DND-41 (cell line): ENCODE results near the gene PAK4.

Experiments used
- EZH2 ChIP-seq: IDR thresholded peaks from 3 replicates; pipeline ENCODE4 v1.6.1; 2012; ENCODE audit warnings: borderline replicate concordance, low read depth, mild to moderate bottlenecking, moderate library complexity, low read length, inconsistent platforms; ENCODE audit not compliant: severe bottlenecking
- TF ChIP-seq, protein P1 (sequence below): IDR thresholded peaks from 2 replicates; pipeline ENCODE4 v1.5.1; 2012; ENCODE audit warnings: borderline replicate concordance, low read length, moderate library complexity, mild to moderate bottlenecking; ENCODE audit not compliant: poor library complexity, severe bottlenecking; ENCODE audit errors: extremely low read depth

DNA sequence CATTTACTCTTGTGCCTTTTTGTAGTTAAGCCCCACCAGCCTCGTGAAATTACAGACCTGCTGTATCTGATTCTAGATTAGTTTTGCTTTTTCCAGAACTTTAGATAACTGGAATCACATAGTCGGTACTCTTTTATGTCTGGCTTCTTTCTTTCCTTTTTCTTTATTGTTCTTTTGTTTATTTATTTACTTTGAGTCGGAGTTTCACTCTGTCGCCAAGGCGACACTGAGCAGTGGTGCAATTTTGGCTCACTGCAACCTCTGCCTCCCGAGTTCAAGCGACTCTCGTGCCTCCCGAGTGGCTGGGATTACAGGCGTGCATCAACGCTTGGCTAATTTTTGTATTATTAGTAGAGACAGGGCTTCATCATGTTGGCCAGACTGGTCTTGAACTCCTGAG lies 65.2 kb downstream of the PAK4 start:
- TF ChIP-seq, protein P1, sequence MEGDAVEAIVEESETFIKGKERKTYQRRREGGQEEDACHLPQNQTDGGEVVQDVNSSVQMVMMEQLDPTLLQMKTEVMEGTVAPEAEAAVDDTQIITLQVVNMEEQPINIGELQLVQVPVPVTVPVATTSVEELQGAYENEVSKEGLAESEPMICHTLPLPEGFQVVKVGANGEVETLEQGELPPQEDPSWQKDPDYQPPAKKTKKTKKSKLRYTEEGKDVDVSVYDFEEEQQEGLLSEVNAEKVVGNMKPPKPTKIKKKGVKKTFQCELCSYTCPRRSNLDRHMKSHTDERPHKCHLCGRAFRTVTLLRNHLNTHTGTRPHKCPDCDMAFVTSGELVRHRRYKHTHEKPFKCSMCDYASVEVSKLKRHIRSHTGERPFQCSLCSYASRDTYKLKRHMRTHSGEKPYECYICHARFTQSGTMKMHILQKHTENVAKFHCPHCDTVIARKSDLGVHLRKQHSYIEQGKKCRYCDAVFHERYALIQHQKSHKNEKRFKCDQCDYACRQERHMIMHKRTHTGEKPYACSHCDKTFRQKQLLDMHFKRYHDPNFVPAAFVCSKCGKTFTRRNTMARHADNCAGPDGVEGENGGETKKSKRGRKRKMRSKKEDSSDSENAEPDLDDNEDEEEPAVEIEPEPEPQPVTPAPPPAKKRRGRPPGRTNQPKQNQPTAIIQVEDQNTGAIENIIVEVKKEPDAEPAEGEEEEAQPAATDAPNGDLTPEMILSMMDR: no peak
- no peak for TF ChIP-seq EZH2
